Thyroid gland (tissue), 4 donors: Measurements from ENCODE around the gene TRMT1. TPM values are rescaled to one million over a fixed set of nuclear protein-coding genes. Genes with fewer than 3 reads are reported as not detected.

ENCODE experiments used
- DNase-seq, 2 donors: peaks; one replicate each; pipeline ENCODE4 v3.0.0-alpha.2; 2019
- H3K27ac ChIP-seq, 3 donors: fragments of 200-600 bp; sonication (generic); 1 replicate in 2 of 3; 2 replicates in 1 of 3; pipeline ENCODE4 v1.5.1; 2016 to 2019; ENCODE audit warnings: mild to moderate bottlenecking in 1 of 3, moderate library complexity in 1 of 3
- H3K27me3 ChIP-seq: fragments of 200-600 bp; sonication (generic); one replicate; pipeline ENCODE4 v1.5.1; 2019
- H3K36me3 ChIP-seq, 2 donors: fragments of 200-600 bp; sonication (generic); one replicate each; pipeline ENCODE4 v1.5.1; 2016 to 2019
- H3K4me1 ChIP-seq, 2 donors: fragments of 200-600 bp; sonication (generic); one replicate each; pipeline ENCODE4 v1.5.1; 2017 to 2019
- H3K4me3 ChIP-seq, 3 donors: fragments of 200-600 bp; sonication (generic); replicated peaks in 1 of 3; 1 replicate in 2 of 3; 2 replicates in 1 of 3; pipeline ENCODE4 v1.5.1; 2016; ENCODE audit warnings: mild to moderate bottlenecking in 1 of 3
- H3K9me3 ChIP-seq: fragments of 200-600 bp; sonication (generic); one replicate; pipeline ENCODE4 v1.5.1; 2017
- POLR2A ChIP-seq, 2 donors: fragments of 450-650 bp; IDR thresholded peaks; one replicate each; pipeline ENCODE4 v1.6.1; 2017; ENCODE audit warnings: antibody characterized with exemption in 2 of 2, mild to moderate bottlenecking in 2 of 2, moderate library complexity in 1 of 2
- WGBS, 2 donors: methylation state at CpG; one replicate each; pipeline ENCODE4 v1.1.5; 2017; 5-methylcytosine and 5-hydroxymethylcytosine counted together
- intact Hi-C: fragments of 100-400 bp; cut with DNase I; formaldehyde crosslinking; loops from one replicate; pipeline ENCODE4 v1.15.1; 2023
- total RNA-seq, 4 donors: library from RNA; depleted of rRNA; stranded (reverse); fragments of >200 nt; gene quantifications; one replicate each; pipeline ENCODE4 v1.2.3, GENCODE V29; 2016
- TF ChIP-seq, protein P1 (sequence below), 6 experiments: fragments of 200-600 bp in 3 of 6; fragments of 450-650 bp in 3 of 6; sonication (generic) in 3 of 6; IDR thresholded peaks; one replicate each; pipeline ENCODE4 v1.5.1; 2016 to 2019; ENCODE audit warnings: antibody characterized with exemption in 6 of 6, mild to moderate bottlenecking in 2 of 6, inconsistent platforms in 1 of 6, moderate library complexity in 1 of 6

The TRMT1 gene
- total RNA-seq, 4 donors from 2014 or later, result 23.9 to 31.3 (median 29.1) TPM

- Histone ChIP-seq H3K27ac (peak overlapping the region; percentile 95 to 100 (median 99)), H3K9me3 (no peaks in the 10 kb centered on the region), H3K4me3 (peak overlapping the region in 2 of 3 donors; percentile 2 to 96), H3K36me3 (peaks cover 0 to 11% of the 10 kb centered on the region in 2 donors), H3K27me3 (no peaks in the 10 kb centered on the region), H3K4me1 (peaks cover 12 to 15% of the 10 kb centered on the region in 2 donors)
- intact Hi-C loops, result no loop called here
- TF ChIP-seq, protein P1, sequence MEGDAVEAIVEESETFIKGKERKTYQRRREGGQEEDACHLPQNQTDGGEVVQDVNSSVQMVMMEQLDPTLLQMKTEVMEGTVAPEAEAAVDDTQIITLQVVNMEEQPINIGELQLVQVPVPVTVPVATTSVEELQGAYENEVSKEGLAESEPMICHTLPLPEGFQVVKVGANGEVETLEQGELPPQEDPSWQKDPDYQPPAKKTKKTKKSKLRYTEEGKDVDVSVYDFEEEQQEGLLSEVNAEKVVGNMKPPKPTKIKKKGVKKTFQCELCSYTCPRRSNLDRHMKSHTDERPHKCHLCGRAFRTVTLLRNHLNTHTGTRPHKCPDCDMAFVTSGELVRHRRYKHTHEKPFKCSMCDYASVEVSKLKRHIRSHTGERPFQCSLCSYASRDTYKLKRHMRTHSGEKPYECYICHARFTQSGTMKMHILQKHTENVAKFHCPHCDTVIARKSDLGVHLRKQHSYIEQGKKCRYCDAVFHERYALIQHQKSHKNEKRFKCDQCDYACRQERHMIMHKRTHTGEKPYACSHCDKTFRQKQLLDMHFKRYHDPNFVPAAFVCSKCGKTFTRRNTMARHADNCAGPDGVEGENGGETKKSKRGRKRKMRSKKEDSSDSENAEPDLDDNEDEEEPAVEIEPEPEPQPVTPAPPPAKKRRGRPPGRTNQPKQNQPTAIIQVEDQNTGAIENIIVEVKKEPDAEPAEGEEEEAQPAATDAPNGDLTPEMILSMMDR (IDR thresholded peaks at IDR 0.05), result no peak
- TF ChIP-seq POLR2A (IDR thresholded peaks at IDR 0.05), result peak in 1 of 2 donors; percentile 37
- DNase-seq, result peak; percentile 86 to 91
- WGBS, 2 donors, result 0 to 7% methylated on average over 5 to 39 of the region's 55 CpGs
Observed at GRCh38 chr19:13155472-13156359, 39.2 kb upstream of the TRMT1 start.

- peak; percentile 96 to 98 for DNase-seq
- H3K36me3 ChIP-seq, result peaks cover 0 to 11% of the 10 kb centered on the region in 2 donors
- intact Hi-C loops, result no loop called here
- H3K27me3 ChIP-seq, result no peaks in the 10 kb centered on the region
- H3K9me3 ChIP-seq, result no peaks in the 10 kb centered on the region
- peak overlapping the region; percentile 2 to 96 (median 90) for H3K4me3 ChIP-seq
- TF ChIP-seq, protein P1 (IDR thresholded peaks at IDR 0.05), result no peak
- TF ChIP-seq POLR2A (IDR thresholded peaks at IDR 0.05), result no peak
- WGBS, 2 donors, result 2 to 4% methylated on average over 16 to 24 of the region's 24 CpGs
- peaks cover 12 to 15% of the 10 kb centered on the region in 2 donors for H3K4me1 ChIP-seq
- peak overlapping the region; percentile 95 to 100 (median 99) for H3K27ac ChIP-seq
Observed at GRCh38 chr19:13154911-13155471, 38.5 kb upstream of the TRMT1 start.

- peak overlapping the region; percentile 95 to 100 (median 99) for H3K27ac ChIP-seq
- no peaks in the 10 kb centered on the region for H3K27me3 ChIP-seq
- WGBS, 2 donors, result 0 to 1% methylated on average over 14 to 21 of the region's 21 CpGs
- peak; percentile 95 to 96 for DNase-seq
- H3K4me3 ChIP-seq, result peak overlapping the region; percentile 87 to 96 (median 90)
- peaks cover 12 to 15% of the 10 kb centered on the region in 2 donors for H3K4me1 ChIP-seq
- intact Hi-C loops, result no loop called here
- H3K9me3 ChIP-seq, result no peaks in the 10 kb centered on the region
- TF ChIP-seq, protein P1 (IDR thresholded peaks at IDR 0.05), result no peak
- TF ChIP-seq POLR2A (IDR thresholded peaks at IDR 0.05), result peak; percentile 63 to 89
- peaks cover 0 to 11% of the 10 kb centered on the region in 2 donors for H3K36me3 ChIP-seq
Observed at GRCh38 chr19:13154241-13154778, 37.8 kb upstream of the TRMT1 start.

DNA sequence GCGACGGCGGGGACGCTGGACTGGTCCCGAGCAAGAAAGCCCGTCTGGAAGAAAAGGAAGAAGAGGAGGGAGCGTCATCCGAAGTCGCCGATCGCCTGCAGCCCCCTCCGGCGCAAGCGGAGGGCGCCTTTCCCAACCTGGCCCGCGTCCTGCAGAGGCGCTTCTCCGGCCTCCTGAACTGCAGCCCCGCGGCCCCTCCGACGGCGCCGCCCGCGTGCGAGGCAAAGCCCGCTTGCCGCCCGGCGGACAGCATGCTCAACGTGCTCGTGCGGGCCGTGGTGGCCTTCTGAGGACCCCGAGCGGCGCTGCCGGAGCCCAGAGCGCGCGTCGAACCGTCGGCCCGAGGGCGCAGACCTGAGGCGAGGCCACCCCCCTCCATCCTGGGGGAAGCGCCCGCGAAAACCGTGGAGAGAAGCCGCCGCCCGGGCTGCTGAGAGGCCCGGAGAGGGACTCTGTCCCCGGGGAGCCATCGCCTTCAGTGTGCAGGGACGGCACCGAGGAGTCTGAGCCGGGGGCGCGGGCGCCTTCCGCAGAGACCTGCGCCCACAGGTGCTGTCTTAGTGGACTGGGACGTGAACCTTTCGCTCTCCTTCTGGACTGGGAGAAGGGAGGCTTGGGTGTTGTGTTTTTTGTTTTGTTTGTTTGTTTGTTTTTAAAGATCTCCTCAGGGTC is 37.2 kb upstream of the TRMT1 start:
- Histone ChIP-seq H3K27me3 (no peaks in the 10 kb centered on the region), H3K4me1 (peaks cover 17 to 19% of the 10 kb centered on the region in 2 donors), H3K27ac (peak overlapping the region; percentile 95 to 100 (median 99)), H3K36me3 (peaks cover 0 to 11% of the 10 kb centered on the region in 2 donors), H3K9me3 (no peaks in the 10 kb centered on the region), H3K4me3 (peak overlapping the region; percentile 87 to 96 (median 90))
- 0% methylated on average over 17 to 19 of the region's 69 CpGs for WGBS, 2 donors
- TF ChIP-seq, protein P1 (IDR thresholded peaks at IDR 0.05), result peak in 1 of 6 experiments; percentile 9
- no peak for TF ChIP-seq POLR2A (IDR thresholded peaks at IDR 0.05)
- intact Hi-C loops, result no loop called here
- DNase-seq, result peak; percentile 33 to 42
